Measurements from ENCODE around the gene HOXC6. TPM values are rescaled to one million over a fixed set of nuclear protein-coding genes. Genes with fewer than 3 reads are reported as not detected.

HOXC6 gene
- total RNA-seq, 4 donors from 2014 or later, result 3.6 to 17.3 (median 7.2) TPM

GRCh38 chr12:54010053-54010971 lies 17.9 kb upstream of the HOXC6 start:
- H3K9me3 ChIP-seq, result no peaks in the 10 kb centered on the region
- 38 to 60% methylated on average over 10 of the region's 10 CpGs for WGBS, 2 donors
- no peaks in the 10 kb centered on the region for H3K36me3 ChIP-seq
- H3K4me1 ChIP-seq, result peaks cover 0 to 86% (median 18%) of the 10 kb centered on the region in 4 donors
- H3K27me3 ChIP-seq, result peaks cover 0 to 64% of the 10 kb centered on the region in 2 donors
- H3K27ac ChIP-seq, result peak overlapping the region; percentile 78 to 99 (median 92)
- H3K4me3 ChIP-seq, result peak overlapping the region; percentile 39 to 59 (median 52)
- TF ChIP-seq CTCF (IDR thresholded peaks at IDR 0.05), result no peak
- TF ChIP-seq EP300 (IDR thresholded peaks at IDR 0.05), result no peak
- no peak for TF ChIP-seq POLR2A (IDR thresholded peaks at IDR 0.05)
- DNase-seq (ENCODE audit: low spot score in 2 of 2), result no peak

GRCh38 chr12:54010972-54011664 lies 17.1 kb upstream of the HOXC6 start:
- DNase-seq (ENCODE audit: low spot score in 2 of 2), result no peak
- Histone ChIP-seq H3K9me3 (no peaks in the 10 kb centered on the region), H3K4me1 (peaks cover 0 to 87% (median 20%) of the 10 kb centered on the region in 4 donors), H3K27me3 (peaks cover 0 to 62% of the 10 kb centered on the region in 2 donors), H3K36me3 (no peaks in the 10 kb centered on the region), H3K27ac (peak overlapping the region; percentile 78 to 99 (median 92)), H3K4me3 (peak overlapping the region in 2 of 4 donors; percentile 39 to 59)
- TF ChIP-seq CTCF (IDR thresholded peaks at IDR 0.05) (no peak), EP300 (IDR thresholded peaks at IDR 0.05) (no peak), POLR2A (IDR thresholded peaks at IDR 0.05) (no peak)
- 23 to 41% methylated on average over 17 of the region's 17 CpGs for WGBS, 2 donors

GRCh38 chr12:54011665-54012532 lies 16.3 kb upstream of the HOXC6 start:
- Histone ChIP-seq H3K9me3 (no peaks in the 10 kb centered on the region), H3K36me3 (no peaks in the 10 kb centered on the region), H3K27me3 (peaks cover 0 to 68% of the 10 kb centered on the region in 2 donors), H3K27ac (peak overlapping the region in 3 of 4 donors; percentile 87 to 99 (median 96)), H3K4me1 (peaks cover 0 to 87% (median 20%) of the 10 kb centered on the region in 4 donors), H3K4me3 (no peak overlapping the region)
- no peak for DNase-seq (ENCODE audit: low spot score in 2 of 2)
- WGBS, 2 donors, result 59 to 71% methylated on average over 14 of the region's 14 CpGs
- TF ChIP-seq POLR2A (IDR thresholded peaks at IDR 0.05) (no peak), CTCF (IDR thresholded peaks at IDR 0.05) (no peak), EP300 (IDR thresholded peaks at IDR 0.05) (no peak)

- WGBS, 2 donors, result 37 to 56% methylated on average over 6 of the region's 6 CpGs
- no peak for DNase-seq (ENCODE audit: low spot score in 2 of 2)
Measured at GRCh38 chr12:54012631-54013409, 15.4 kb upstream of the HOXC6 start.

More at GRCh38 chr12:54012631-54013409, 15.4 kb upstream of the HOXC6 start:
- H3K9me3 ChIP-seq, result no peaks in the 10 kb centered on the region
- H3K4me3 ChIP-seq, result no peak overlapping the region
- peak overlapping the region; percentile 23 to 99 (median 92) for H3K27ac ChIP-seq
- H3K4me1 ChIP-seq, result peaks cover 0 to 81% (median 16%) of the 10 kb centered on the region in 4 donors
- no peaks in the 10 kb centered on the region for H3K36me3 ChIP-seq
- H3K27me3 ChIP-seq, result peaks cover 0 to 61% of the 10 kb centered on the region in 2 donors
- no peak for TF ChIP-seq CTCF (IDR thresholded peaks at IDR 0.05)
- no peak for TF ChIP-seq EP300 (IDR thresholded peaks at IDR 0.05)
- no peak for TF ChIP-seq POLR2A (IDR thresholded peaks at IDR 0.05)

All from tibial nerve (tissue), 4 donors.